Chondrocyte (in vitro differentiated cells): ENCODE data around the gene C1QTNF7. TPM values are rescaled to one million over a fixed set of nuclear protein-coding genes. Genes with fewer than 3 reads are reported as not detected.

ENCODE experiments used
- DNase-seq: peaks from one replicate; pipeline ENCODE4 v3.0.0; 2021; ENCODE audit warnings: mixed read lengths, low spot score
- H3K27ac Mint-ChIP-seq: one replicate; pipeline ENCODE4 v1.8.0; 2021; ENCODE audit warnings: mild to moderate bottlenecking, moderate library complexity, mixed read lengths; ENCODE audit not compliant: unreplicated experiment
- H3K27me3 Mint-ChIP-seq: 2 replicates; pipeline ENCODE4 v1.8.0; 2021; ENCODE audit warnings: low read depth, mixed read lengths
- H3K36me3 Mint-ChIP-seq: 2 replicates; pipeline ENCODE4 v1.8.0; 2021; ENCODE audit warnings: low read depth, mixed read lengths
- H3K4me1 Mint-ChIP-seq: 2 replicates; pipeline ENCODE4 v1.8.0; 2021; ENCODE audit warnings: low read depth, mild to moderate bottlenecking, mixed read lengths
- H3K4me3 Mint-ChIP-seq: one replicate; pipeline ENCODE4 v1.8.0; 2021; ENCODE audit warnings: mild to moderate bottlenecking, moderate library complexity, mixed read lengths; ENCODE audit not compliant: unreplicated experiment
- H3K9me3 Mint-ChIP-seq: 2 replicates; pipeline ENCODE4 v1.8.0; 2021; ENCODE audit warnings: low read depth, mixed read lengths
- total RNA-seq: library from RNA; stranded (reverse); gene quantifications from 3 replicates; pipeline ENCODE4 v1.2.1, GENCODE V29; 2021
- TF ChIP-seq, protein P1 (sequence below): fragments of 200-600 bp; sonication (generic); IDR thresholded peaks from 2 replicates; pipeline ENCODE4 v1.5.0; 2021; ENCODE audit warnings: antibody characterized with exemption, mild to moderate bottlenecking, moderate library complexity

The C1QTNF7 gene
- total RNA-seq, 1 donor from 2014 or later = 1.0 TPM

DNA sequence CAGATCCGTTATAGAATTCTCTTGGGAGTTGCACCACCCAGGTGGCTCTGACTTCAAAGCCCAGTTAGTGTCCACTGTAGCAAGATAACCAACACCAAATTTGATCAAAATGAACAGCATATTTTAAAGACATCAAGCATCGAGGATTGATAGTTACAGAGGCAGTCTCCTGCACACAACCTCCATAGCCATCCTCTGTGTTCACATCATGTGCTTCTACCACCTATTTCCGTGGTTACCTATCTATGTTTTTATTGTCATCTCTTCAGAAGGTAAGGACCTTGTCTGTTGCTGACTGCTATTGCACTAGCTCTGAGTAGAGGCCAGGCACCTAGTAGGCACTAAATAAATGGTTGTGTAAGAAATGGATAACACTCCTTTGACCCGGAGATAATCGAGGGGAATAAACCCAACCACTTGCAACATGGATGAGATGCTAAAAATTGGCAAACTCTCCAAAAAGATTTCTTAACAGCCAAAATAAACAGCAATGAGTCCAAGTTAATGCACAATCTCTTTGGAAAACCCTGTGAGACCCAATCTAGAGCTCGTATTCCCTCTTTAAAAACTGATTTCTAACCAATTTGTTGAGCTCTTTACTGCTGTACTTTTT is 14.7 kb upstream of the C1QTNF7 start:
- H3K4me1 Mint-ChIP-seq = peaks cover 48% of the 10 kb centered on the region
- H3K27me3 Mint-ChIP-seq = no peaks in the 10 kb centered on the region
- no peak for DNase-seq
- no peaks in the 10 kb centered on the region for H3K36me3 Mint-ChIP-seq
- H3K27ac Mint-ChIP-seq = peak overlapping the region; percentile 60
- H3K4me3 Mint-ChIP-seq = no peak overlapping the region
- TF ChIP-seq, protein P1, sequence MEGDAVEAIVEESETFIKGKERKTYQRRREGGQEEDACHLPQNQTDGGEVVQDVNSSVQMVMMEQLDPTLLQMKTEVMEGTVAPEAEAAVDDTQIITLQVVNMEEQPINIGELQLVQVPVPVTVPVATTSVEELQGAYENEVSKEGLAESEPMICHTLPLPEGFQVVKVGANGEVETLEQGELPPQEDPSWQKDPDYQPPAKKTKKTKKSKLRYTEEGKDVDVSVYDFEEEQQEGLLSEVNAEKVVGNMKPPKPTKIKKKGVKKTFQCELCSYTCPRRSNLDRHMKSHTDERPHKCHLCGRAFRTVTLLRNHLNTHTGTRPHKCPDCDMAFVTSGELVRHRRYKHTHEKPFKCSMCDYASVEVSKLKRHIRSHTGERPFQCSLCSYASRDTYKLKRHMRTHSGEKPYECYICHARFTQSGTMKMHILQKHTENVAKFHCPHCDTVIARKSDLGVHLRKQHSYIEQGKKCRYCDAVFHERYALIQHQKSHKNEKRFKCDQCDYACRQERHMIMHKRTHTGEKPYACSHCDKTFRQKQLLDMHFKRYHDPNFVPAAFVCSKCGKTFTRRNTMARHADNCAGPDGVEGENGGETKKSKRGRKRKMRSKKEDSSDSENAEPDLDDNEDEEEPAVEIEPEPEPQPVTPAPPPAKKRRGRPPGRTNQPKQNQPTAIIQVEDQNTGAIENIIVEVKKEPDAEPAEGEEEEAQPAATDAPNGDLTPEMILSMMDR = no peak
- H3K9me3 Mint-ChIP-seq = no peaks in the 10 kb centered on the region

DNA sequence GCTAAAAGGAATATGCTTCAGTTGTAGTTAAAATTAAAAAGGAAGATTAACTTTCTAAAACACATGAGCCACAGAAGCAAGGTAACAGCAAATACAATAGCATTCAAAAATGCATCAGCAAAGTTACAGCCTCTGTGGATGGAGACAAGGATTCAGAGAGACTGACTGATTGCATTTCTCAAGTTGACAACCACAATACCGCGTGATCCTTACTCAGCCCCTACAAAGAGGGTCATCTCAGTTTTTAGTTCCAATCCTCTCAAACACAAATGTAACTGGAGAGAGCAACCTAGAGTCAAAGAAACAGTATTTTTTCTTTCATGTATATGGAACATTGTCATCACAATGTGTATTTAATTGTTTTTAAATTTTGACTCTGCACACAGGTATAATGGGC is 14.2 kb upstream of the C1QTNF7 start:
- Mint-ChIP-seq H3K4me3 (no peak overlapping the region), H3K4me1 (peaks cover 53% of the 10 kb centered on the region), H3K27me3 (no peaks in the 10 kb centered on the region), H3K36me3 (no peaks in the 10 kb centered on the region), H3K9me3 (no peaks in the 10 kb centered on the region), H3K27ac (peak overlapping the region; percentile 60)
- TF ChIP-seq, protein P1 = no peak
- DNase-seq = no peak

DNA sequence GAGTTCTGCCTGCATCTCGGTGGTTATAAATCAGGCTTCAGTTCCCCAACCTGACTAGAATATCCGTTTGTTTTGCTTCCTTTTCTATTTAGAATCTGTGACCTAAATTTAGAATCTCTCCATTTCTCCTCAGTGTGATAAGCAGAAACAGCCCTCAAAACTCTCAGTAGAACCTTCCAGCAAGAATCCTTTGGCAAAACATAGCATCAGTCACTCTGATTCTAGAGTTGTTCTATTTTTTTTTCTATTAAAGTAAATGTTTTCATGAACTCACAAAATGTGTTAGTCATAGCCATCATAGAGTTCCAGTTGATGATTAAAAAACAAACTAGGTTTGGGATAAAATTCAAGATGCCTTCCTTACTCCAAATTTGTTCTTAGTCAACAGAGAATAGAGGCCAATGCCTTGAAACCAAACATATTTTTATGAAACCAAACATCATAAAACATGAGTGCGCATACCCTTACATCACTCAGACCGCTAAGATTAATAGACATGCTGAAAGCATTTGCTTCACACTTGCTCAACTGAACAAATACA is 13.2 kb upstream of the C1QTNF7 start:
- Mint-ChIP-seq H3K27me3 (no peaks in the 10 kb centered on the region), H3K4me1 (peaks cover 62% of the 10 kb centered on the region), H3K9me3 (no peaks in the 10 kb centered on the region), H3K4me3 (no peak overlapping the region), H3K27ac (peak overlapping the region; percentile 81), H3K36me3 (no peaks in the 10 kb centered on the region)
- TF ChIP-seq, protein P1 = no peak
- DNase-seq = no peak

DNA sequence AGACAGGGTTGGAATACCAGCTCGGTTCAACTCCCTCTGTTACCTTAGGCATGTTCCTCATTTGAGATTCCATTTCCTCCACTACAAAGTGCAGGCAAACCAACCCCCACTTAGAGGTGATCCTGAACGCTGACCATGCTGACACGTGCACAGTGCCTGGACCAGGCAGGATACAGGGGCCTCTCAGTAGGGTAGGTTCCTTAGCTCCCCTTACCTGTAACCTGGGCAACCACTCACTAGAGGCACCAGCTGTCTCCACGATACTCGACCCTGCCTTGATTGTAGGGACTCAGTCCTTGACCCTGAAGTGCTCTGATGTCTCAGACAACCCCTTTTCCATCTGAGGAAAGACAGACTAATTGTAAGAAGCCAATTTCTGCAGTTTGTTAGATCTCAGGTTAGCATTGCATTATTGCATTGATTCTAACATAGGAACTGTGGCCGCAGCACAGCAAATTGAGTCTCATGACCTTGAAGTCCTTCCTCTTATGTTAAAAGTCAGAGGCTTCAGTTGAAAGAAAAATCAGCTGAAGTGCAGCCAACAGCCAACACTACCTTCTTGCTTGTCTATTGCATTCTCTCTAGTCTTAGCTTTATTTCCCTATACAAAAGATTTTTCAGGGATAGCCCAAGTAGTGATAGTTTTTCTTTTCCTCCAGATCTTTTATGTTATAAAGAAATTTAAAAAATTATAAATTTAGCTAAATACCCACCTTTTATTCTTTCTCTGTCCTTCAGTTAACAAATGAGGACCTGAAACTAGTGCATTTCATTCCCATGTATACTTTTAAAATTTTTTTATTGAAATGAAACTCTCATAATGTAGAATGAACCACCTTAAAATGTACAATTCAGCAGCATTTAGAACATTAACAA is 11.2 kb upstream of the C1QTNF7 start:
- Mint-ChIP-seq H3K27ac (peak overlapping the region; percentile 74), H3K27me3 (no peaks in the 10 kb centered on the region), H3K36me3 (no peaks in the 10 kb centered on the region), H3K4me1 (peaks cover 71% of the 10 kb centered on the region), H3K9me3 (no peaks in the 10 kb centered on the region), H3K4me3 (no peak overlapping the region)
- DNase-seq = no peak
- TF ChIP-seq, protein P1 = no peak

DNA sequence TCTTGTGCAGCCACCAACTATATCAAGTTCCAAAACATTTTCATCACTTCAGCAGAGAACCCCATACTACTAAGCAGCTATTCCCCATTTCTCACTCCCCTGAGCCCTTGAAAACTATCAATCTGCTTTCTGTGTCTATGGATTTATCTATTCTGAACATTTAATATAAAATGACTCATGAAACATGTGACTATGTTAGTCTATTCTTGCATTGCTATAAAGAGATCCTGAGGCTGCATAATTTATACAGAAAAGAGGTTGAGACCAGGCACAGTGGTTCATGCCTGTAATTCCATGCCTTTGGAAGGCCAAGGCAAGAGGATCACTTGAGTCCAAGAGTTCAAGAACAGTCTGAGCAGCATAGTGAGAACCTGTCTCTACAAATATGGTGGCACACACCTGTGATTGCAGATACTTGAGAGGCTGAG is 10.6 kb upstream of the C1QTNF7 start:
- no peaks in the 10 kb centered on the region for H3K27me3 Mint-ChIP-seq
- H3K27ac Mint-ChIP-seq = peak overlapping the region; percentile 74
- no peak for DNase-seq
- H3K9me3 Mint-ChIP-seq = no peaks in the 10 kb centered on the region
- TF ChIP-seq, protein P1 = no peak
- peaks cover 71% of the 10 kb centered on the region for H3K4me1 Mint-ChIP-seq
- no peaks in the 10 kb centered on the region for H3K36me3 Mint-ChIP-seq
- H3K4me3 Mint-ChIP-seq = no peak overlapping the region
